Pancreas (tissue), 10 donors: Measurements from ENCODE around the gene JAKMIP1. TPM values are rescaled to one million over a fixed set of nuclear protein-coding genes. Genes with fewer than 3 reads are reported as not detected.
A peak's percentile ranks its signal among the peaks of the same experiment; 100 is the strongest.

ENCODE experiments used
- ATAC-seq, 4 donors: fragments of 200-7000 bp; cut with Tn5 transposase; one replicate each; pipeline versions ENCODE4 v1.8.0 to v1.9.1; 2020; ENCODE audit warnings: mild to moderate bottlenecking in 4 of 4, moderate library complexity in 4 of 4
- DNase-seq, 6 donors: peaks; one replicate each; pipeline ENCODE4 v3.0.0-alpha.2; 2020
- FAIRE-seq: peaks from 2 replicates; lab custom pipeline; 2012; peaks lifted over from hg19 to GRCh38; lab: Jason Lieb, UNC
- H3K27ac ChIP-seq, 4 donors: fragments of 200-600 bp; sonication (generic); 1 replicate in 3 of 4; 2 replicates in 1 of 4; pipeline versions ENCODE4 v1.5.0 to v1.8.0; 2020
- H3K27me3 ChIP-seq, 4 donors: fragments of 200-600 bp; one replicate each; pipeline ENCODE4 v1.8.0; 2021
- H3K36me3 ChIP-seq, 3 donors: fragments of 200-600 bp; sonication (generic) in 1 of 3; one replicate each; pipeline versions ENCODE4 v1.5.0 to v1.8.0; 2020 to 2021
- H3K4me1 ChIP-seq, 3 donors: fragments of 200-600 bp; one replicate each; pipeline ENCODE4 v1.8.0; 2021
- H3K4me3 ChIP-seq, 4 donors: fragments of 200-600 bp; sonication (generic) in 2 of 4; one replicate each; pipeline versions ENCODE4 v1.5.0 to v1.8.0; 2020 to 2021
- H3K9me3 ChIP-seq, 4 donors: fragments of 200-600 bp; one replicate each; pipeline ENCODE4 v1.8.0; 2021
- CTCF ChIP-seq, 4 donors: fragments of 200-600 bp; sonication (generic) in 3 of 4; IDR thresholded peaks; one replicate each; pipeline versions ENCODE4 v1.5.0 to v1.8.0; 2021; ENCODE audit warnings: antibody characterized with exemption in 4 of 4
- WGBS, 2 donors: extraction: QIAGEN DNeasy Blood & Tissue Kit; methylation state at CpG; one replicate each; pipeline ENCODE4 v1.1.7; 2013; 5-methylcytosine and 5-hydroxymethylcytosine counted together
- intact Hi-C, 3 donors: fragments of 100-400 bp; cut with DNase I; formaldehyde crosslinking; loops; one replicate each; pipeline versions ENCODE4 v1.11.1 to v1.14.2; 2022
- polyA plus RNA-seq, 2 donors: library from polyadenylated mRNA; stranded (reverse); fragments of 200-250 nt; gene quantifications; one replicate each; pipeline ENCODE4 v1.2.3, GENCODE V29; 2013
- total RNA-seq, 6 donors: library from RNA; stranded (reverse); fragmentation: NEBNext Ultra II Directional in 4 of 6; extraction: Animal tissue kit (Norgen Biotek cat#: 25700) in 4 of 6; gene quantifications; one replicate each; pipeline versions ENCODE4 v1.2.1 to v1.2.4, GENCODE V29; 2021 to 2023
- donor health status: healthy with polysubstance abuse.
- donor health status: DM: no; HTN: no; CAD: no; lungs with moderate emphysema.
- donor health status: DM: no; HTN: no; CAD: no.
- donor health status: control.
- donor health status: control.
- donor health status: Bipolar disorder and iron deficiency.
- donor health status: DM: yes; HTN: yes; CAD: no.
- donor health status: DM: no; HTN: no; CAD: no.
- donor health status: DM: no; HTN: no; CAD: no.
- donor health status: DM: yes; HTN: yes; CAD: no.

JAKMIP1 gene
- total and polyA plus RNA-seq, 8 donors = 0.16 to 4.3 (median 0.59) TPM

GRCh38 chr4:6194458-6195195 is 5.7 kb downstream of the JAKMIP1 start:
- no peak for TF ChIP-seq CTCF (IDR thresholded peaks at IDR 0.05)
- 67 to 72% methylated on average over 12 of the region's 12 CpGs for WGBS, 2 donors
- Histone ChIP-seq H3K27me3 (peaks cover 0 to 22% (median 2%) of the 10 kb centered on the region in 4 donors), H3K4me1 (peaks cover 1 to 6% (median 5%) of the 10 kb centered on the region in 3 donors), H3K4me3 (no peak overlapping the region), H3K27ac (no peak overlapping the region), H3K9me3 (no peaks in the 10 kb centered on the region), H3K36me3 (no peaks in the 10 kb centered on the region)
- intact Hi-C loops = no loop called here
- DNase-seq = peak in 1 of 6 donors; percentile 27
- ATAC-seq = no peak
- FAIRE-seq = no peak

GRCh38 chr4:6193399-6193798 is 7.0 kb downstream of the JAKMIP1 start:
- H3K36me3 ChIP-seq = no peaks in the 10 kb centered on the region
- ATAC-seq = no peak
- no peak overlapping the region for H3K4me3 ChIP-seq
- H3K4me1 ChIP-seq = no peaks in the 10 kb centered on the region
- H3K9me3 ChIP-seq = no peaks in the 10 kb centered on the region
- no peak for TF ChIP-seq CTCF (IDR thresholded peaks at IDR 0.05)
- no peak for FAIRE-seq
- DNase-seq = peak in 1 of 6 donors; percentile 36
- no peak overlapping the region for H3K27ac ChIP-seq
- peaks cover 0 to 19% (median under 1%) of the 10 kb centered on the region in 4 donors for H3K27me3 ChIP-seq
- 47 to 69% methylated on average over 11 of the region's 11 CpGs for WGBS, 2 donors
- intact Hi-C loops = no loop called here

- no peaks in the 10 kb centered on the region for H3K9me3 ChIP-seq
- WGBS, 2 donors = 65 to 72% methylated on average over 9 of the region's 9 CpGs
- H3K27me3 ChIP-seq = peaks cover 0 to 13% (median 0%) of the 10 kb centered on the region in 4 donors
- no peak for TF ChIP-seq CTCF (IDR thresholded peaks at IDR 0.05)
- H3K36me3 ChIP-seq = no peaks in the 10 kb centered on the region
- ATAC-seq (no peak), FAIRE-seq (no peak), DNase-seq (peak in 1 of 6 donors; percentile 17)
- no peak overlapping the region for H3K27ac ChIP-seq
- H3K4me3 ChIP-seq = no peak overlapping the region
- intact Hi-C loops = no loop called here
- H3K4me1 ChIP-seq = no peaks in the 10 kb centered on the region
Measured at GRCh38 chr4:6192245-6192644, 8.1 kb downstream of the JAKMIP1 start.

GRCh38 chr4:6191448-6192130 is 8.8 kb downstream of the JAKMIP1 start:
- intact Hi-C loops = no loop called here
- no peaks in the 10 kb centered on the region for H3K36me3 ChIP-seq
- FAIRE-seq = no peak
- no peaks in the 10 kb centered on the region for H3K4me1 ChIP-seq
- DNase-seq = peak in 1 of 6 donors; percentile 4
- H3K27ac ChIP-seq = no peak overlapping the region
- H3K4me3 ChIP-seq = no peak overlapping the region
- no peak for TF ChIP-seq CTCF (IDR thresholded peaks at IDR 0.05)
- no peaks in the 10 kb centered on the region for H3K9me3 ChIP-seq
- H3K27me3 ChIP-seq = peaks cover 0 to 13% (median 0%) of the 10 kb centered on the region in 4 donors
- 68 to 82% methylated on average over 11 of the region's 11 CpGs for WGBS, 2 donors
- no peak for ATAC-seq
